GM19043 (cell line): ENCODE results near the gene CLRN2.
"Not testable (repeated sequence)": the region's sequence is repeated elsewhere in the genome, so short reads cannot be mapped to it uniquely, and the experiment has no call there.

Experiments
- ATAC-seq: cut with Tn5 transposase; IDR thresholded peaks from one replicate; pipeline ENCODE4 v1.9.1; 2021; ENCODE audit warnings: low read depth; ENCODE audit not compliant: unreplicated experiment

The CLRN2 gene

GRCh38 chr4:17544205-17544604, 29.2 kb downstream of the CLRN2 start:
- no peak for ATAC-seq

- ATAC-seq: no peak
Observed at GRCh38 chr4:17544831-17545234, 29.9 kb downstream of the CLRN2 start.

- ATAC-seq: no peak
Observed at GRCh38 chr4:17545374-17546140, 30.6 kb downstream of the CLRN2 start.

GRCh38 chr4:17546222-17546621, 31.3 kb downstream of the CLRN2 start:
- ATAC-seq: no peak

GRCh38 chr4:17546678-17547077, 31.7 kb downstream of the CLRN2 start:
- ATAC-seq: no peak

- no peak for ATAC-seq
Observed at GRCh38 chr4:17550549-17550948, 35.6 kb downstream of the CLRN2 start.

GRCh38 chr4:17552427-17552826, 37.5 kb downstream of the CLRN2 start:
- ATAC-seq: no peak

- ATAC-seq: no peak
Observed at GRCh38 chr4:17554568-17554967, 39.6 kb downstream of the CLRN2 start.

GRCh38 chr4:17556498-17556897, 41.5 kb downstream of the CLRN2 start:
- no peak for ATAC-seq

- no peak for ATAC-seq
Observed at GRCh38 chr4:17557880-17558279, 42.9 kb downstream of the CLRN2 start.

GRCh38 chr4:17558941-17559708, 44.2 kb downstream of the CLRN2 start:
- ATAC-seq: no peak

- ATAC-seq: no peak
Observed at GRCh38 chr4:17559709-17560048, 44.7 kb downstream of the CLRN2 start.

- no peak for ATAC-seq
Observed at GRCh38 chr4:17560065-17560673, 45.2 kb downstream of the CLRN2 start.

GRCh38 chr4:17561195-17561909, 46.4 kb downstream of the CLRN2 start:
- no peak for ATAC-seq

- ATAC-seq: no peak
Observed at GRCh38 chr4:17562157-17562556, 47.2 kb downstream of the CLRN2 start.

- ATAC-seq: no peak
Observed at GRCh38 chr4:17565846-17566245, 50.9 kb downstream of the CLRN2 start.

- ATAC-seq: no peak
Observed at GRCh38 chr4:17567271-17567670, 52.3 kb downstream of the CLRN2 start.

- ATAC-seq: no peak
Observed at GRCh38 chr4:17574206-17574605, 59.2 kb downstream of the CLRN2 start.

GRCh38 chr4:17575177-17575576, 60.2 kb downstream of the CLRN2 start:
- not testable (repeated sequence) for ATAC-seq
